ENCODE results near the gene USB1.
"Not testable (repeated sequence)": the region's sequence is repeated elsewhere in the genome, so short reads cannot be mapped to it uniquely, and the experiment has no call there.

Gene USB1

GRCh38 chr16:57996406-57997175 lies 4.6 kb upstream of the USB1 start:
- DNase-seq = peak; percentile 31

DNA sequence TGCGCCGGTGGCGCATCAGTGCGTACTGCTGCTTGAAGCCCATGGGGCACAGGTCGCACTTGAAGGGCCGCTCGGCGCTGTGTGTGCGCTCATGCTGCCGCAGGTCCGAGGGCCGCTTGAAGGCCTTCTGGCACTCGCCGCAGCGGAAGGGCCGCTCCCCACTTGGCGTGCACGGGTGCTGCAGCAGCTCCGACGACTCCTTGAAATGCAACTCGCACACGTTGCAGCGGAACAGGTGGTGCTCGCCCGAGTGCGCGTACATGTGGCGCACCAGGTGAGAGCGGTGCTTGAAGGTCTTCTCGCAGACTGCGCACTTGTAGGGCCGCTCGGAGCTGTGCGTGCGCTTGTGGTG lies 4.1 kb upstream of the USB1 start:
- no peak for DNase-seq

GRCh38 chr16:57997528-57998265 lies 3.5 kb upstream of the USB1 start:
- no peak for DNase-seq

GRCh38 chr16:57998486-57998885 lies 2.7 kb upstream of the USB1 start:
- DNase-seq = peak; percentile 47

DNA sequence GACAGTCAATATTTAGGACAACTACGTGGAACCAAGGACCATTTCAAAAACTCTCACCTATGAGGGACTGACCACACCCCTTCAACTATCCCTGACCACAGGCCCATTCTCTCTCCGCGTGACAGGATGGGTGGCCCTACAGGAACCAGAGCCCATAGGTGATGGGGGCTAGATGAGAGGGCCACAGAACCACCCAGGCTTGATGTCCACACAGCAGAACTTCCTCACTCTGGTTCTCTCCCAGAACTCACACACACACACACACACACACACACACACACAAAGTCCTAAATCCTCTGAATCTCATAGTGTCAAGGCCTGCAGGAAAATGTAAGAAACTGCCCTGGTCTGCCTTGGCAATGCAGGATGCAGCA lies 2.2 kb upstream of the USB1 start:
- DNase-seq = no peak

DNA sequence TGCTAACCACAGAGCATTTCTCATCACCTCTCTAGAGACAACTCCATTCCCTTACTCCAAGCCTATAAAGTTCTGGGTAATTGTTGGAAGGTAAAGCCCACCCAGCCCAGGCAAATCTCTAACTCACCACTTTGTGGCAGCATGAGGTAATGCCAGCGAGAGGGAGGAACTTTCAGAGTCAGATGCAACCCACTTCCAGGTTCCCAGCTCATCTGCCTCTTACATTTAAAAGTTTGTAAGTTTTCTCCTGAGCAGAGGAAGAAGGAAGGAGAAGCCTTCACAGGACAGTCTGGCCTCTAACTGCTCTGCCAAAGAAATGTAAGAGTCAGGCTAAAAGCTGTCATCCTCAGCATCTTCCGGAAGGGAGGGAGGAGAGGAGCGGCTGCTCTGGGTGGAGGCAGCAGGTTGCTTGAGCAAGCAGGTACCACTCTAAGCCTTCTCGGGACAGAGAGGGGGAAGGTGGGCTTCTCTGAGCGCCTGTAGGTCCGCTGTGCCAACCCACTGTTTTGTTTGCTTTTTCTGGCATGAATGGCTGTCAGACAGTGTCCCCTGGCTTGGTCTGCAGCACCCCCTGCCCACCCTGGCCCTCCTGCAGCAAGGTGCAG lies 1.7 kb upstream of the USB1 start:
- peak; percentile 46 for DNase-seq

DNA sequence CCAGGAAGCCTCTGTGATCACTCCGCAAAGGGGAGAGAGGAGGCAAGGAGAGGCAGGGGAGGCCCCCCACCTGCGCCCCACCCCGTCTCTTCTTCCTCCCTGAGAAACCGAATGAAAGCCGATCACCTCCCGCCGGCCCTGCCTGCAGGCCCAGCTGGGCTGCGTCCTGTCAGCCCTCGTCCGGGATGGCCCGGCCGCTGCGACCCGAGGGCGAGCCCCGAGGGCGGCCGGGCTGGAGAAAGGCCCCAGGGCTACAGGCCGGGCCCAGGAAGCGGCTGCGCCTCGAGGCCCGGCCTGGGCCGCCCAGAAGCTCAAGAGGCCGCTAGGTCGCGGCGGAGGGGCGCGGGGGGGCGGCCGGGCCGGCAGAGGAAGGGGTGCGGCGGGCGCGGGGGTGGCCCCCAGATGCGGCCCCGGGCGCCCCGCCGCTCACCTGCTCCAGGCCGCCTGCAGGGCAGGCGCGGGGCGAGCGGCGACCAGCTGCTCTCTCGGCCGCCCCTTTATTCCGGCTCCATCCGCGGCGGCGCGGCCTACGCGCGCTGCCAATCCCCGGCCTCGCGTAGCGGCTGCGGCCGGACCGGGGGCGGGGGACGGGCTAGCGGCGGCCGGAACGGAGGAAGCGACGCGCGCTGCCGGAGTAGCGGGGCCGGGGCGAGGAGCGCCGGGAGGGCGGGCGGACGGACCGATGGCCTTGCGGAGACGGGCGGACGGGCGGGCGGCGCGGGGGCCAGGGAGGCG lies 1.1 kb upstream of the USB1 start, which contains the start of gene ZNF319:
TSS of gene ZNF319 (minus strand) at position 702 of the 735 bp plus-strand sequence. CDS start 2,407 bp downstream, outside the sequence.
- peak; percentile 64 for DNase-seq

DNA sequence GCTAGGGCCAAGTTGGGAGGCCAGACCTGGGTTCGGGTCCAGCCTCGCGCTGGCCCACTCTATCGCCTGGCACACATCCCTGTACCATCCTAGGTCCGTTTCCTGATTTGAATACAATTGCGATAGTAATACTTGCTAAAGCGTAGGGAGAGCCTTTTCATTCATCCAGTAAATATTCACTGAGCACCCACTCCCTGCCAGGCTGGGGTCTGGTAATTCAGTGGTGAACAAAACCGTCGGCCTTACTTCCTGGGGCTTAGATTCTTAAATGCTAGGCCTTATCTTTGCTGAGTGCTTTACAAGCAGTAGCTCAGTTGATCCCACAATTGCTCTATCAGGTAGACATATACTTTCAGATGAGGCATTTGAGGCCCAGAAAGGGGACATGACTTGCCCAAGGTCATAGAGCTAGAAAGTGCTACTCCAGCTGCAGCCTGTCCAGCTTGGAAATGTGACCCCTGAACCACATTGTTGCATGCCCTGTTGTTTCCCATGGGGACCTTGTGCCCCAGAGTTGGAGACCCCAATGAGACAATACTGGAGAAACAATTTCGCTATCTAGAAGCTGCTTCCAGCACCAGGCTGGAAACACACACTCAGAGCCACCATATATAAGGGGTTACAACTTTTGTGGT lies 691 bp downstream of the USB1 start:
- no peak for DNase-seq

- DNase-seq = no peak
Observed at GRCh38 chr16:58002416-58002800, 1.2 kb downstream of the USB1 start.

DNA sequence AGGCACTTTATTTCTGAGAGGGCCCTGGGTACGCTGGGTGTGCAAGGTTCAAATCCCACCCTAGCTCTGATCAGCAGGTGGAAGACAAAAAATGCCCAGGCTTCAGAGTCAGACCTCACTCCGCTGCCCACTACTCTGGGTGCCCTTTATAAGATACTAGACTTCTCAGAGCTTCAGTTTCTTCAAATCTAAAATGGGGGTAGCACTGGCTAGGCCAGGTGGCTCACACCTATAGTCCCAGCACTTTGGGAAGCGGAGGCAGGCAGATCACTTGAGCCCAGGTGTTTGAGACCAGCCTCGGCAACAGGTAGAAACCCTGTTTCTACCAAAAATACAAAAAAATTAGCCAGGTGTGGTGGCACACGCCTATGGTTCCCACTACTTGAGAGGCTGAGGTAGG lies 1.7 kb downstream of the USB1 start:
- DNase-seq = no peak

DNA sequence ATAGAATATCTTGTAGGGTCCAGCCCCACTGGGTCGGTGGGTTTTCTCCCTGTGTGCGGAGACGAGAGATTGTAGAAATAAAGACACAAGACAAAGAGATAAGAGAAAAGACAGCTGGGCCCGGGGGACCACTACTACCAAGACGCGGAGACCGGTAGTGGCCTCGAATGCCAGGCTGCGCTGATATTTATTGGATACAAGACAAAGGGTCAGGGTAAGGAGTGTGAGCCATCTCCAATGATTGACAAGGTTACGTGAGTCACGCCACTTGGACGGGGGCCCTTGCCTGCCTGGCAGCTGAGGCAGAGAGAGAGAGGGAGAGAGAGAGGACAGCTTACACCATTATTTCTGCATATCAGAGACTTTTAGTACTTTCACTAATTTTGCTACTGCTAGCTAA lies 3.5 kb downstream of the USB1 start:
- DNase-seq = not testable (repeated sequence)

- DNase-seq = no peak
Observed at GRCh38 chr16:58009856-58010416, 8.7 kb downstream of the USB1 start.

GRCh38 chr16:58010886-58011285 lies 9.7 kb downstream of the USB1 start:
- no peak for DNase-seq

- DNase-seq = no peak
Observed at GRCh38 chr16:58011652-58012051, 10.4 kb downstream of the USB1 start.

DNA sequence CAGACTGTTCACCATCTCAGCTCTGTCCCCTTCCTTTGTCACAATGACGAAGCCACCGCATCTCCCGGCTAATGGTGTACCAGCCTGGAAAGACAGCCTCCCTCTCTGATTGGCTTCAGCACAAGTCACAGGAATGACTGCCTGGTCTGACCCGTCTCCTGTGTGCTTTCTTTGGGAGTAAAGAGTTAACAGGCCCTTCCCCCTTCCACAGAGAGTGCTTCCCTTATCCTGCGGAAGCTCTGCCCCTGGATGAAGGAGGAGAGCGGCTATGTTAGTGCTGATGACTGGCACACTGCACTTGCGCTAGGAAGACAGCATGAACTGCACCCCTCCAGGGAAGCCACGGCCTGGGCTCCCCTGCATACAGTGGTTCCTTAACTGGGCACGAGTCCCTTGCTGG lies 11.3 kb downstream of the USB1 start:
- DNase-seq = no peak

GRCh38 chr16:58013201-58013956 lies 12.2 kb downstream of the USB1 start:
- DNase-seq = no peak

DNA sequence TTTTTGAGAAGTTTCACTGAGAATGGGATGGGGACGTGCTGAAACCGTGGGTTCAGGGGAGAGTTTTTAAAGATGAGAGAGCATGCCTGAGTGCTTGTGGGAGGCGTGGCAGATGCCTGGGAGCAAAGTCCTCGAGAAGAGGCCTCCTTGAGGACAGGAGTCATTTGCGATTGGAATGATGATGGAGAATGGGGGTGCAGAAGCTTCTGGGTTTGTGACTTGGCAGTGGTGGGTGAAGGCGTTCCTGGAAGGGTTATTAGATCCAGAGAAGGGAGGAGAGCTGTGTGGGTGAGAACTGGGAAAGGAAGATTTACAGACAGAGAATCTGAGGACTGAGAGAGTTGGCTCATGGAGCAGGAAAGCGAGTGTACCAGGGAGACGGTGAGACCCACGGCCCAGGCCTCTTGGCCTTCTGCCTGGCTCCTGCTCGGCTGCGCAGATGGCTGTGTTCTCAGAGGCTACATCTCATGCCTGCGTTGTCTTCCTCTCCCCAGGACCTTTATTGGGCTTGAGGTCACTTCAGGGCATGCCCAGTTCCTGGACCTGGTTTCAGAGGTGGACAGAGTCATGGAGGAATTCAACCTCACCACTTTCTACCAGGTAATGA lies 15.7 kb downstream of the USB1 start:
- no peak for DNase-seq

GRCh38 chr16:58018803-58019202 lies 17.6 kb downstream of the USB1 start:
- peak; percentile 40 for DNase-seq

DNA sequence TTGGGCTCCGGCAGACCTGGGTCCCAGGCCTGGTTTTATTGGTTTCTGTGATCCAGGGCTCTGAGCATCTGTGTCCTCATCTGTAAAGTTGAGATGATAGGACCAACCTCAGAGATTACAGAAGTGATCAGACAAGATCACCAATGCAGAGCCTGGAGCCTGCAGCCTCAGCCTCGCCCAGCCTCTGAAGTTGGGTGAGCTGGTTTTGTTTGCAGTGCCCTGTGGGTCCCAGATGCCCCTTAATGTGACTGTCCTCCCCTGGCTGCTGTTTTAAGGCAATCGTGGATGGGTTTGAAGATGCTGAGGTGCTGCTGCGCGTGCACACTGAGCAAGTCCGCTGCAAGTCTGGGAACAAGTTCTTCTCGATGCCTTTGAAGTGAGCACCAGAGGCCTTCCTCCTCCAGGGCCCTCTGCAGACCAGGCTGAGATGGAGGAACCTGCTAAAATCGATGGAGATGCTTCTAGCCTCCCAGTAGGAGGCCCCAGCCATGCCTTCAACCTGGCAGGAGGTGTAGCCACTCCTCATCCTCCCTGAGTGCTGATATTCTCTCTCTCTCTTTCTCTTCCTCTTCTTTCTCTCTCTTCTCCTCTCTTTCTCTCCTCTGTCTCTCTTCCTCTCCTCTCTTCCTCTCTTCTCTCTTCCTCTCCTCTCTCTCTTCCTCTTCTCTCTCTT lies 18.8 kb downstream of the USB1 start:
- DNase-seq = no peak

DNA sequence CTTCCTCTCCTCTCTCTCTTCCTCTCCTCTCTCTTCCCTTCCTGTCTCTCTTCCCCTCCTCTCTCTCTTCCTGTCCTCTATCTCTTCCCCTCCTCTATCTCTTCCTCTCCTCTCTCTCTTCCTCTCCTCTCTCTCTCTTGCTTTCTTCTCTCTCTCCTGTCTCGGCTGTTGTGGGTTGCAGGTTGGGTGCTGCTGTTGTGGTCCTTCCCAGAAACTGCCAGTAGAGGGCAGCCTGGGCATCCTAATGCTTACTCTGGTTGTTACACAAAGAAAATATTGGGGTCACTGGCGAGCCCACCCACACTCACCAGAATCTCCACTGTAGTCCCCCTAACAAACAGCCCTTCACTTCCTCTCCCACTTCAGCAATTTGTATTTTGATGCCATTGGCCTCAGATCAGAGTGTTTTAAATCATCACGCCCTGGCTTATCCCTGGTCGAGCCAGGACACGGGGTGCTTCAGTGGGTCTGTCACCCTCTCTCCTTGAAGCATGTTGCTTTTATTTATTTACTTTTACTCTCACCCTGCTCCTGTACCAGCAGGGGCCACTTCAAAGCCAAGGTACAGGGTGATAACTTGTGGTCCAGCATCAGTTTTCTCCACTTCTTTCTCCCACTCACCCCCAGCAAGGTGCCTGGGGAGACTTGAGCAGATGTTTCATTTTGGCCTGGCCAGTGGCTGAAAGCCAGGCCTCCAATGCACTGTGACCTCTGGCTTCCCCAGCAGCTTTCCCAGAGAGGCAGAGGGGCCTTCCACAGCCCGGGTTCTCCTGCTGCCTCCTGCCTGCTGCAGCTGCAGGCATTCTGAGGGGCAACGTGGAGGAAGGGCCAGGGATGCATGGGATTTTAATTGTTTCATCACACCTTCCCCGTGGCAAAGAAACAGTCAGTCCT lies 19.7 kb downstream of the USB1 start:
- DNase-seq = peak; percentile 65
